ENCODE measurements around the gene FAP.
A peak's percentile ranks its signal among the peaks of the same experiment; 100 is the strongest.

- TF ChIP-seq POLR2A (IDR thresholded peaks at IDR 0.05) = no peak
- peak; percentile 72 to 88 (median 72) for TF ChIP-seq CTCF (IDR thresholded peaks at IDR 0.05)
These were observed 22.2 kb downstream of the FAP start for GRCh38 chr2:162221064-162221463.

All from testis (tissue), 2 donors.